HG02610 (cell line): ENCODE data around the gene ROR1.
"Not testable (repeated sequence)": the region's sequence is repeated elsewhere in the genome, so short reads cannot be mapped to it uniquely, and the experiment has no call there.

Experiments
- ATAC-seq: cut with Tn5 transposase; IDR thresholded peaks from one replicate; pipeline ENCODE4 v1.9.1; 2021; ENCODE audit warnings: mild to moderate bottlenecking, moderate library complexity; ENCODE audit not compliant: unreplicated experiment

Gene ROR1

DNA sequence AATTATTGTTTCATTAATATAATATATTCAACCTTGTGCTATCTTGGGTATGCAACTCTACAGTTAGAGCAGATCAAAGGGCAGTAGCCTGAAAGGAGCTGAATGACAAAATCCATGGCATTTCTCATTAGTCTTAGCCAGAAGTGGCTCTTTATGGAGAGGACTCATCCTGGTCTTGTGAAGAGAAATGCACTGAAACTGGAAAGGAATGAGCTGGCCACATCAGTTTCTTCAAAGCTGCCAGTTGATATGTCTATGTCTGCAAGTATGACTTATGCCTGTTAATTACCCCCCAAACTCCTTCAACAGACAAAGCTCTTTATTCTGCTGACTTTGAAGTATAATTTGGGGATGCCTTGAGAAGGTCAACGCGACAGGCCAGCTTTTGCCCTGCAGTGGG lies 310.6 kb downstream of the ROR1 start:
- ATAC-seq, result no peak

DNA sequence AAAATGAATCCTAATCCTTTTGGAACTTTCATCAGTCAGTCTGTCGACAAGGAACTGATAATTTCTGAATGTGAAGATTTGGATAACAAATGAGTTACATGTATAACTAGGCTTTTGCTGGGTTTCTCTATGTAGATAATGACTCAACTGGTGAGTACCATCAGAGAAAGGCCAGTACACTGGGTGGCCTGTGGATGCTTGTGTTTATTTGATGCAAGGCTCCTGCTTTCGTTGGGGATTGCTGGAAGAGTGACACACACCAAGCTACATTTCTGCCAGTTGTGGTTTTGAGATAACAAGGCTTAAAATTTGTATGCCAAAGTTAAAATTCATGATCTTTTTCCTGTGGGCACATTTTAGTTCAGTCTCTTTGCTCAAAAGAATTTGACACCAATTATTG lies 314.0 kb downstream of the ROR1 start:
- no peak for ATAC-seq

DNA sequence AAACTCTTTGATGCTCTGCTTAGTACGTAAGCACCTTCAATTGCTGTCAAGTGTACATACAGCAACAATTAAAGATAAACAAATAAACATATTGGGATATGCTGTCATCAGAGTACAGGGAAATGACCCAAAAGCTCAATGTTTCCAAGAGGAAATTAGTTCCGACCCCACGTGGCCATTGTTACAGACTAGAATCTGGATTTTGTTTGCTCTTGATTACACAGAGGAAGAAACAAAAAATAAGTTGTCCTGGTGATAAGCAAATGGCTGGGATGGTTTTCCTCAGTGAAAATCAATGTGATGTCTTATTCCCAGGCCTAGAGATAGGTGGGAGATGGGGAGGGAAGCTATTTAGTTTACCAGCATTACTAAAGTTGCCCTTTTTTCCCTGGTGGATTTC lies 316.6 kb downstream of the ROR1 start:
- no peak for ATAC-seq

DNA sequence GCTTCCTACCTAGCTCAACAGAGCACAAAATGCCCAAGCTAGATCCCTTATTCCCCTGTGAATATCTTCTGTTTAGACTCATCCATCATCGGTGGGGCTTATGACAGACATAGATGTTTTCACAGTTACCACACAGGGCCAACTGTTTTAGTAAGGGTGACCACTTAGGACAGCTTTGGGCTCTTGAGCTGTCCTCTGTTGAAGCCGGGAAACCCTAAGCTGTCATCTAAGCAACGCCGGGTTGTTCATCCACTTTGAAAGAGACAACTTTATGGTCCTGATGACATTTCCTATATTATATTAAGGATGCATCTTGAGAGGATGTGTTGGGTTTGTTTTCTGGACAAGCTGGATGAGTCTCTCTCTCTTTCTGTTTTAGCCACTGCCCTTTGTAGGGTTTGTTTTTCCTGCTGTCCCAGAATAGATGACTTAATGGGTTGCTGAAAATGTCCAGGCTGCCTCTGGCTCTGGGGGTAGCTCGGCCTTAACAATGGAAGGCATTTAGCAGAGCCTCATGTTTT lies 319.1 kb downstream of the ROR1 start:
- ATAC-seq, result no peak

DNA sequence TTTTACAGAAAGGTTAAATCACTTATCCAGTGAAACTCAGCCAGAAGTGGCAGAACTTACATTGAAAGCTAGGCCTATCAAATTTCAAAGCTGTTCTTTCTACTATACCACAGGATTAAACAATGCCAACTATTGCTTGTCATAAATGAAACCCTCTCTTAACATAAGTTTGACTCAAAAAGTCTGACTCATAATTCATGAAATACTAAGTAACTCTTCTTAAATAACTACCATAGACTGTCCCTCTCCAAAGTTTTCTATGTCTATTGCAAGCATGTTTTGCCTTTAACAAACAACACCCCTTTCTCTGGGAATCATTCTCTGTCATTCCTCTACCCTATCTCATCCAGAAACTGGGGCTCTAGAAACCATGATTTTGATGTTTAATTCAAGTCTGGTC lies 320.1 kb downstream of the ROR1 start:
- no peak for ATAC-seq

DNA sequence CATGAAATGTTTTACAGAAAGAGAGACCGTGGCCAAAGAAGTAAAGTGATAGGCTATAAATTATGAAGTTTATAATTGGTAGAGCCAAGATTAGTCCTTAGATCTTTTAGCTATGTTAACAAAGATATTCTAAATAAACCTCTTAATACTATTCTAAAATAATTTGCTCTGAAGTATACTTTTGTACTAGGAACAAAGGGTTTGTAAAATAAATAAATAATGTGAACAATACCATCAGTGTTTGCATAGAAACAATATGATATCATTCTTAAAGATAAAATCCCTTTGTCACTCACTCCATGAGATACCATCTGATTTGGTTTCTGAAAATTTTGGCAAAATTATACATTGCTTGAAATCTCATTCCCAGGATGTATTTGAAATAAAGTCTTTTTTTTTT lies 322.0 kb downstream of the ROR1 start:
- ATAC-seq, result no peak

DNA sequence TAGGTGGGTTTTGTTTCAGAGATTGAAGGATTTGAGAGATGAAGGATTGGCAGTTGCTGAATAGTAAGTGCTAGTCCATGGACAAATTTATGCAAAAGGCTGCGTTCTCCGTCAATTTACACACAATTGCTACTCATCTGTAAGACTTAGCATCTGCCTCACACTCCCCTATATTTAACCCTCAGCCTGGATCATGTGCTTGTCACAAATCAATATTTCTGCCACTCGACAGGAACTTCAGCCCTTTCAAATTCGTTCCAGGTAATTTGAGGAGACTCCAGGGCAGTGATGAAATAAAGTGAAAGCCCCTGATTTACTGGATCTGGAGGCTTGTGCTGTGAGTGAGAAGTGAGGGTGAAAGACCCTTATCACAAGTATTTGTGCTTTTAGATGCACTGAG lies 324.0 kb downstream of the ROR1 start:
- no peak for ATAC-seq

DNA sequence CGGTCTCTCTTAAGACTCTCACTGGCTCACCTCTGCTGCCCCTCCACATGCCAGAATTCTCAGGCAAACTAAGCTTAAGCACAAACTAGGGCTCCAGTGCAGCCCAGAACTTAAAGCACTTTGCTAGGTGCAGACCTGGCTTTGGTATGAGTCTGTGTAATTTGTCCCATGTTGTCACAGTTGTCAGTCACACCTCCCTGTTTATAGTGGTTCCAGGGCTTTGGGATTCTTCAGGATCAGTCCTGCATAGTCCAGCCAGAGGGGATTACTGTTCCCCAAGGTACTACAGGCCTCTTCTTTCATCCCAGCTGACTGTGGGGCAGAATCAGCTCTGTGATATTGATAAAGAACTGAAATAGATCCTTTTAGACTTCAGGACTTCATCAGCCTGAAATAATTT lies 324.6 kb downstream of the ROR1 start:
- ATAC-seq, result no peak

DNA sequence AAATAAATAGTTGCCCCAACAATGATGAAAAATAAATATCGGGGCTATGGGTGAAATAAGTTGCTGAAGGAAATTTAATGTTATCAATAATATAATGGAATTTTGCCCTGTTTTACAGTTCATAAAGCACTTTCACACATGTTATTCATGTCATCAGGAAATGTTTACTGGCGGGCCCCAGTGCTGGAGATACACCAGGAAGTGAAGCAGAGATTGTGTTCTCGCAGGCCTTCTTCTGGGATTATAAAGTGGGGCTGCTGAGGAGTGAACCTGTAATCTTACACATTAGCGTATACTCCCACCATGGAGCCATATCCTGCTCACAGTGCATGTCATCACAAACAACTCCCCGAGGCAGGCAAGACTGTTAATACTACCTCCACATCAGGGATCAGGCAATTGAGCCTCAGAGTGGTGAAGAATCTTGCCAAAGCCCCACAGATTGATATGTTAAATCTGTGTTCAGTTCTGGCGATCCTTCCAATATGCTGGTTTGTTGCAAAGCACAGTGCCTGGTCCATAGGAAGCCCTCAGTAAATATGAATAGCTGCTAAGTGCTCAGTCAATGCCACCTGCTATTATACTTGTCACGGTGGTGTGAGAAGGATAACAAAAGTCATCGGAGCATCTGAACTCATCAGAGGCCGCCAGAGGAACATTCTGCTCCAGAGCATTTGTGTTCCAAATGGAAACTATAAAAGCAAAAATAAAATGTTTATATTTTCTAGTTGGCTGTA lies 325.2 kb downstream of the ROR1 start:
- ATAC-seq, result no peak

DNA sequence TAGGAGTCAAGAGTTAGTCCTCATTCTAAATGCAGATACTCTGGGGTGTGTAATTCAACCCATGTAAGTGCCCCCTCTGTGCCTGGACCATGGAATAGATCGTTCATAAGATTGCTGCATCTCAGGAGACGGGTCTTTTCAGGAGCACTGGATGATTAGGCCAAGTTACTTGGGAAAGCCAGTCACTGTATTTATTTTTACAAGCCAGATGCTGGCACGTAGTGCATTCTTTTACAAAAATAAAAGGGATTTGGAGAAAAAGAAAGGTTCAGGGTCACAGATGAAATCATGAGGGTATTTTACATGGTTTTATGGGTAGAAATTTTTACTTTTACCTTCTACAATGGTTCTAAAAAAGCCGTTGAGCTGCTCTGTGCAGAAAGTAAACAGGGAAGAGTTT lies 327.0 kb downstream of the ROR1 start:
- ATAC-seq, result no peak

DNA sequence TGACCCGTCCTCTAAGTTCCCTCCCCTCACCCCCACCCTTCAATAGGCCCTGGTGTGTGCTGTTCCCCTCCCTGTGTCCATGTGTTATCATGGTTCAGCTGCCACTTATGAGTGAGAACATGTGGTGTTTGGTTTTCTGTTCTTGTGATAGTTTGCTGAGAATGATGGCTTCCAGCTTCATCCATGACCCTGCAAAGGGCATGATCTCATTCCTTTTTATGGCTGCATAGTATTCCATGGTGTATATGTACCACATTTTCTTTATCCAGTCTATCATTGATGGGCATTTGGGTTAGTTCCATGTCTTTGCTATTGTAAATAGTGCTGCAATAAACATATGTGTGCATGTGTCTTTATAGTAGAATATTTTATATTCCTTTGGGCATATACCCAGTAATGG lies 330.8 kb downstream of the ROR1 start:
- not testable (repeated sequence) for ATAC-seq

DNA sequence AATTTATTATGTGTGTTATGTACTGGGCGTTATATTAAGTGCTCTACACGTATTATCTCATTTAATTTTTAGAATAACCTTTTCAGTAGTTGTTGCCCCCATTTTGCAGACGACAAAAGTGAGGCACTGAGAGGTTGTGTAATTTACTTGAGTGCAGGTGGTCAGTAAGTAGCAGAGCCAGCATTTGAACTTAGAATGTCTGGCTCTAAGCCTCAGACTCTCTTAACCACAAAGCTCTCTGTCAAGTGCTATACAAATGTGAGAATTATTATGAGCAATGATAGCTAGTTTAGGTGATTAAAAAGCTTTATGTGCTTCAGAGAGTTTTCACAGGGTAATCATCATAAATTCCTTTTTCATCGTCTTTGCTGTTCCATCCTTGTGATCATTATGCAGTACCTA lies 333.3 kb downstream of the ROR1 start:
- ATAC-seq, result no peak

DNA sequence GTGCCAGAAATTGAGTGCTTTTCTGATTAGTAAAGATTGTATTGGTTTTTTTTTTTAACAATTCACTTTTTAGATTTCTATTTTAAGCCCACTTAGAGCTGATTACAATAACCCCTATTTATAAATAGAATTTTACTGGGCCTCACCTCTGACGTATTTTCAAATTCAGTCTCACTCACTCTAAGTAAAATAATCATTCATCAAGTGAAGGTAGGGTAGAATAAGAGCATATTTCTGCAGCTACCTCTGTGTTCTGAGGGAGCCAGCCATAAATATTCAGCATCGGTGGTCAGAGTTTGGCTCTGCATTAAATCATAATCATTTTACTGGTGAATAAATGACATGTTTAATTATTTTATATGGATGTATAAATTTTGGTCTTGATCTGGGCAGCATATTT lies 333.8 kb downstream of the ROR1 start:
- ATAC-seq, result no peak

DNA sequence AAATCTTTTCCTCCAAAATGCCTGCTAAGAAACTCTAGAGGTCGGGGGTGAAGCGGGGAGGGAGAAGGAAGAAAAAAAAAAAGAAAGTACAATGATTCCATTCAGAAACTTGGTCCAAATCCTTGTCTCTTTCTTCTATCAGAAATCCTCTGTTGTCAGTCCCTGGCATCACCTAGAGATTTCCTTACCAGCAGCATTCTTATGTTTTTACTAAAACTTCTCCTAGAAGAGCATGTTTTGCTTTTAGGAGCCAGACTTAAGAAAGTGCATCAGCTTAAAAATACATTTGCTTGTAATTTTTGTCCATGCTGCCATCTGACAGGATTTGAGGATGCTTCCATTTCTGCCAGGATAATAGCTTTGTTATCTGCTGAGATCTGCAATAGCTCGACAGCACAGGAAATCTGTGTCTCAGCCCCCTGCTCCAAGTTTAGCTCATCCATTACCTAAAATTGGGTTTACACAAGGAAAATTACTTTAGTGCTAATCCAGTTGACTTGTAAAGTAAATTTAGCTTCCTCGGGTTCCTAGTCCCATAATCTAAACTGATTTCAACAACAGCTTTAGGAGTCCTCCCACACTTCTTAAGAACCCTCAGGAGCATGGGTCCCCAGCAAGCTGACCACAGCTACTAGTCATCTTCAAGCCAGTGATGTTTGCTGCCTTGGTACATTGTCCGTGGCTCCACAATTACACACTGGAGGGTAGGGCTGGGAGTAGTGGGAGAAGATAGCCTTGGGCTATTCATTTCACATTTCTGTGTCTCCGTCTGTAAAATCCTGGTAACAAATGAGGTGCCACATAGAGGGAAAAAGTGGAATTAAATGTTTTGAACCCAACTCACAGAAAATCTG lies 337.3 kb downstream of the ROR1 start:
- ATAC-seq, result no peak

DNA sequence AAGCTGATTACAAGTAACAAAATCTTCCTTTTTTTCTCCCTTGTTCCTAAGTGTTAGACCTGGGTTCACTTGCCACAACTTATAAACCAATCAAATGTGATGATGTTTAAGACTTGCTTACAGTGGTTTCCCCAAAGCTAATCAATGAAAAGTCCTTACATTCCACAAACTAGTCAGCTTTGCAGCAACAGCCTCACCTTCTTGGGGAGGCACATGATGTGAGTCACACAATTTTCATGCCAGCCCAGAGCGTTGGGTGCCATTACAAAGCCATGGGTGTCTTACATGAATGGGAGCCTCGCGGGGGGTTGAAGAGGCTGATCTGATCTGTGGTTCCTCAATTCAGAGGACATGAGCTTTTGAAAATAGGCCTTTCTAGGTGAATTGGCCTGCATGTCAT lies 338.0 kb downstream of the ROR1 start:
- ATAC-seq, result no peak

DNA sequence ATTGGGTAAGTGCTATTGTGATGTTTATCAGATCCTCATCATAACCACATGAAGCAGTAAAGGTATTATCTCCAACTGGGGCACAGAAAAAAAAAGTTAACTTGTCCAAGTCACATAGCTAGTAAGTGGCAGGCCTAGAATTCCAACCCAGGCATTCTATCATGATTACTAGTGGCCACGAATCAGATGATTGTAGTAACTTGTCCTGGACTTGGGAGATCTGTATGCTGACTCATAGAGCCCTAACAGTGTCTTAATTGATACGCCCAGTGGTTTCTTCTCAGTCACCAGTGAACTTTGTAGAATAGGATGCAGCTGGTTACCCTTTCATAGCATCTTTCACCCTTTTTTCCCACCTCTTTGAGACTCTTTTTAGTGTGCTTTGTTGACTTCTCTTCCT lies 338.5 kb downstream of the ROR1 start:
- no peak for ATAC-seq

DNA sequence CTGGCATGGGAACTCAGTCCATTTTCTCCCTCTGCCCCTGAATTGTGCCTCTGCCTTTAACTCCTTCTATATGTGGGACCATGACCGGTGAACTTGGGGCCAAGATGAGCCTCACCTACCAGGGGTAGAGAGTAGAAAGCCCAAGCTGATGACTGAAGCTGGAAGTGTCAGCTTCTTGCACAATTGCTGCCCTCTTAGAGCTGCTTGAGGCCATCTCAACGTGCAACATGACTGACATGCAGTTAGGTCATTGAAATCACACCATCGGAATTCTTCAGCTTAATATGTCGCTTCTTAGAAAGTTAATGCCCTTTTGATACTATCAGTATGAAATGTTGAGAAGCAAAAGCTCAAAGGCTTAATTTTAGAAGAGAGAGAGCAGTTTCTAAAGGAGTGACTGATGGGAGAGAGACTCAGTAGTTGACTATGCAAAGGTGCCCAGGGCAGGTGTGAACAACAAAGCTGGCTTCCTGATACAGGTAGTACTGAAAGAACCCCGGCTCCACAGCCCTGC lies 340.3 kb downstream of the ROR1 start:
- no peak for ATAC-seq

DNA sequence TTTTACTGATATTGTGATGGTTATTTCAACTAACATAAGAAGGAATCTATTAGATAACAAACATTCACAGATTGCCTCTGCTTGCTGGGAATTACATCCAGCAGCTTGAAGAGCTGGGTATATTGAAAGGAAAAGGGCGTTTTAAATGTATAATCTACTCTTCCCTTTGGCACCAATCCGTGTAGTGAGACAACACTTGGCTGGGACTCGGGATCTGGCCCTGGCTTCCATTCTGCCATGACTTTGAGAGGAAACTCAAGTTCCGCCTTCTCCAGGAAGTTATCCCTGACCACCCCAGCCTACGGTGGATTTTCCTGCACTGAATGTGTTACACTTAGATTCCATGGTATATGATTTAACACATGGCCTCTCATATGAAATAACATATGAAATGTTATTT lies 342.7 kb downstream of the ROR1 start:
- no peak for ATAC-seq

DNA sequence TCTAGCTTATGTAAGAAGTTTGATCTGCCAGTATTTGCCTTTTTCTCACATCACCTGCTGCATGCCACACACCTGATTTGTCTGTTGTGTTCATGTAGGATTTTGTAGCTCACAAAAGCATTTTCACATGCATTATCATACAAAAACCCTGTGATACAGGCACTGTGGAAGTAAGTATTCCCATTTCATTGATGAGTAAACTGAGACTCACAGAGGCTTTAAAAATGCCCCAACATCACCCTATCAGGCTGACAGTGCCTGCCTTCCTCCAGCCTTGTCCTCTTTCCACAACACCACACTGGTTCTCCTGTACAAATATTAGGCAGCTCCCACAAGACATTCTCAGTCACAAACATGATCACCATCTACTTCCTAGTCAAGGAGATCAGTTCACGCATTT lies 343.7 kb downstream of the ROR1 start:
- no peak for ATAC-seq

DNA sequence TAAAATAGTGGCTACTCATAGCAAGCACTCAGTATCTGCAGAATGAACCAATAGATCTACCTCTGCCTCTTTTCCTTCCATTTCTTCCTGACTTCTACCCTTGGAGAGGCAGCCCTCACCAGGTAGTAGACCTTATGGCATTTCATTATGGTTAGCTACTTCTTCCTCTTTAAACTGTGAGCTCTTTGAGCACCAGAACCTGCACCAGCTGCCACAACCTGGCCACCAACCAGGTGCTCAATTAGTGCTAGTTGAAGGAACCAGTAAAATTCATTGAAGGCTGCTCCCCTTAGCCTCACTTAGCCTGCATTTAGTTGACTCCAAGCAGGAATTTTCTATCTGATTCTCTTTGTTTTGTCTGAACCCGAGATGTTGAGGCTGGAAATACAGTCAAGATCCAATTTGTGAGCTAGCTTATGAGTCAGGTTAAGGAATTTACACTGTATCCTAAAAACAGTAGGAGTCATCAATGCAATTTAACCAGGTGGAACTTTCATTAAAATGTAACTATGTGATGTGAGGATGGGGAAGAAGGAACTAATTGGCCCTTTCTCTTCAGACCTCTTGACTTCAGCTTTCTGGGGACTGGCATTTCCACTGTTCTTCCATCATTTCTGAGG lies 348.1 kb downstream of the ROR1 start:
- ATAC-seq, result no peak

DNA sequence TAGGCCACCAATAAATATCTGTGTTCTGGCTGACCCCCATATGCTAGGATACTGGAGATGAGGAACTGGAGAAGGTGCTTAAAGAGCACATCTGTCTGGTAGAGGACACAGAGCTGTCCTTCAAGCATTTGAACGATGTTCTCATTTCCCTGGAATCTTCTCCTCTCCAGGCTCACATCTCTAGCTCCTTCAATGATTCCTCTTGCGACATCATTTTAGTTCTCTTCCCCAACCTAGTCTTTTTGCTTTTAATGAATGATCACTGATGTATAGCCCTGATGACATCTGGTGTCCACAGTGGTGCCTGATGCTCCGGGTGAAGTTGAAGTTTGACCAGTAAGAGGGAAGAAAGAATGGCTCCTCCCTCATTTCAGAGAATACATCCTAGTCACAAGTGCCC lies 348.8 kb downstream of the ROR1 start:
- ATAC-seq, result no peak
